SKM-1 treated with dmso at 0.1 percent for 144 hours (cell line): Measurements from ENCODE around the gene TDRD6.
"Not testable (repeated sequence)": the region's sequence is repeated elsewhere in the genome, so short reads cannot be mapped to it uniquely, and the experiment has no call there.

Experiments
- DNase-seq: peaks from one replicate; lab custom pipeline; 2025; ENCODE audit not compliant: unreplicated experiment; lab: John Stamatoyannopoulos, UW

TDRD6 gene

DNA sequence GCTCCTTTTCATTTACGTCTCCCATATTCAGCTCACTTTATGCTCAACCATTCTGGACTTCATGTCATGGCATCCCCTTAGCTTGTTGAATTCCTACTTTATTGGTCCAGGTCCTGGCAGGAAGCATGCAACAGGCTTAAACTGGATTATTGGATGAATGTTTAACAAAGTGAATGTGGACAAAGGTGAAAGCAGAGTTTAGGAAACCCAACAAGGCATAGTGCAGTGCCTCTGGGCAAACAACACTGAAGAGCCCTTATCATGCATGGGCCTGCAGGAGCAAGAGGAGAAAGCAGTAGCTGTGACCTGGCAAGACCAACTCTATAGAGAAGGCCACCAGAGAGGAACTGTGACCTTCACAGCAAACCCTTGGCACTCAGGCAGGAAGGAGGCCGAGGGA is 53.8 kb downstream of the TDRD6 start:
- no peak for DNase-seq

DNA sequence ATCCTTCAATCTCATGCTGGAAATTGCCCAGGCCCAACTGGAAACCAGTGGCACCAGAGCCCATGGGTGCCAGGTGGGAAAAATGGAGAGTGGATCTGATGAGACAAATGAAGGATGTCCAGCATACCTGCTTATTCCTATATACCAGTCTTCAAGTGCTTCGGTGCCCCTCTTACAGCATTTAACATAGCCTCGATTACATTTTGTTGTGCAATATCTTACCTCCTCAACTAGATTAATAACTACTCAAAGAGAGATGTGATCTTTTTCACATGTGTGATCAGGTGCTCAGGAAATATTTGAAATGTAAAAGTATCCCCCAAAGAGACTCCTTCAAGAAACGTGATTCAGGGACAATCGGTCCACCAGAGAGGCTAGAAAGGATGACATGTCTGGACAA is 54.2 kb downstream of the TDRD6 start:
- no peak for DNase-seq

DNA sequence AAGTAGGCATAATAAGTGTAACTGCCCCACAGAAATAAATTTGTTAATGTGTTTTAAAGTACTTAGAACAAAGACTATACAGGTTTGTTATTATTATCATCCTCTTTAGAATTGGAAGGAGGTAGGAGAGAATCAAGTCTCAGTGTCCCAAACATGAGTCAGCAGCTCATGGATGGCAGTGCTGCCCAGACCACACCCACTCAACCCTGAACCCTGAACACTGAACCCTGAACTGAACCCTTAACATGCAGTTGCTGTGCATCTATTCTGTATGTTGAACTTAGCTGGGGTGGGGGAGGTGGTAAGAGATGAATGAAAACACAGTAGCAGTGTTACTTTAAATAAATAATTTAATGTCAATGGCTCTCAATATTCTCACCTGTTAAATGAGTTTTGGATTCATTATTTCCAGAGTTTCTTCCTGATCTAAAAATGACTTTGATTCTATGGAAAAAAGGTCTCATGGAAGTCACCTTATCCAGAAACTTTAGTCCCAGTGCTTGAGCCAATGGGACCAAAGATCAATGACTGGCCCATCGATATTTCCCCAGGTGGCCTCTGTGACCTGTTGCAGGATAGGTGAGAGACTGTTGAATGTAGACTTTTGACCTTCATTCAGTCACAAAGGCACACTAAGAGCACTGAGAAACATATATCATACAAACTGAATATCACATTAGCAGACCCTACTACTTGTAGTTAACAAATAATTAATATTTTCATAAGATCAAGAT is 55.9 kb downstream of the TDRD6 start:
- no peak for DNase-seq

DNA sequence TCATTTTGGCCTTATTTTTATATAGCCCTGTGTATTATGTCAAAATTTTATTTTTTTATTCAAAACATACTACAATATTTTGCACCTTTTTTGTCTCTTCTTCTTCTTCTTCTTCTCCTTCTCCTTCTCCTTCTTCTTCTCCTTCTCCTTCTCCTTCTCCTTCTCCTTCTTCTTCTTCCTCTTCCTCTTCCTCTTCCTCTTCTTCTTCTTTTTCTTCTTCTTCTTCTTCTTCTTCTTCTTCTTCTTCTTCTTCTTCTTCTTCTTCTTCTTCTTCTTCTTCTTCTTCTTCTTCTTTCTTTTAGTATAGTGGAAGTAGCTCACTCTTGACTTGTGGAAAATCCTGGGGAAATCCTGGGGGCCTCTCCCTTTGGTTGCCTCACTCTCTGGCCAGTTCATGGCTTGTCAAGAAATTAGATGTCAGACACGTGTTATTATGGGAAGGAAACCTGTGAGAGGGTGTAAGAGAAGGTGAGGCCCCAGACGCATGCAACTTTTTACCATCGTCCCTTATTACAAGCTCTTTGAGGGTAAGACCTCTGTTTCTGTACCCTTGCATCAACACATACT is 56.6 kb downstream of the TDRD6 start:
- not testable (repeated sequence) for DNase-seq

DNA sequence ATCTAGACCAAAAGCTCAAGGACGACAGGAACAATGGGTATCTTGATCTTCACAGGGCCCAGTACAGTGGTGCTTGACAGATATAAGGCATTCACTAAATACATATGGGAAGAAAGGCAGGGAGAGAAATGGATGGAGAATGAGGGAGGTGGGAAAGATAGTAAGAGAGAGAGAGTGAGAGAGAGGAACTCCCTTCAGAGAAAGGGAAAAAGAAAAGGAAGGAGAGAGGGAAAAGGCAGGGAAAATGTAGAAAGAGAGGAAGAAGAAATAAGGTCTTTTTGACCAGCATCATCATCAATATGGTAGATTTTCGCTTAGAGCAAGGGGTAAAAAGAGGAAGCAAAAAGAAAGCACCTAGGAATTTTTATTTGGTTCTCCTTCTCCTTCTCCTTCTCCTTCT is 58.3 kb downstream of the TDRD6 start:
- no peak for DNase-seq

DNA sequence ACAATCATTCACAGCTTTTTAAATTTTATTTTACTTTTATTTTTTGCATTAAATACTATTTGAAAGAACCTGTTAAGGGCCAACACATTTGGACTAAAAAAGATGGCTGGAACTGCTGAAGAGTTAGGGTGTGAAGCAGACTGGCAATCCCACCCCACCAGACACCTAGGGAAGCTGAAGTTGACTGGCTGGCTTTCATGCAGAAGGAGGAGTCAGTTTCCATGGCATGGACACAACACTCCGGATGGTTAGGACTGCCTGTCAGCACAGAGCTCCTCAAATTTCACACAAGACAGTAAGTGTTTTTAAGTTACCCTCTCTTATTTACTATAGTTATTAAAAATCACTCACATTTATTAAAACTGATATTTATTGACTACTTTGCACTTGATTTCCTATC is 59.0 kb downstream of the TDRD6 start, which contains the start of gene ANKRD66:
Gene ANKRD66, plus strand, starts transcription at position 238 of the 400 bp plus-strand sequence. CDS start 5,016 bp downstream, outside the sequence.
- DNase-seq: no peak

- DNase-seq: no peak
Measured at GRCh38 chr6:46748940-46749503, 61.3 kb downstream of the TDRD6 start.

- DNase-seq: no peak
Measured at GRCh38 chr6:46749731-46750130, 62.0 kb downstream of the TDRD6 start.

DNA sequence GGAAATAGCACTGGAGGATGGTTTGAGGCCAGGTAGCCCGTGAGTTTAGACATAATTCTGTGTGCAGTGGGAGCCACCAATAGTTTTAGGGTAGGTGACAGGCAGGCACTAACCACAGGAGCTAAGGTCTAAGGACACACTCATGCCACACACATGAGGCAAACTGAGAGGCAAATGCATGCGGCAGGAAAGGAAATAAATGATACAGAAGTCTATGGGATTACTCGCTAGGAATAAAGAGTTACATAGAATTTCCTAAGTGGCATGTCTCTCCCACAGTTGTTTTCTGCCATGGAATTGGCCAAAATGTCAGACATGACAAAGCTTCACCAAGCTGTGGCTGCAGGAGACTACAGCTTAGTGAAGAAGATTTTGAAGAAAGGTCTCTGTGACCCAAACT is 64.0 kb downstream of the TDRD6 start:
- no peak for DNase-seq
